Lung (tissue), 12 donors: ENCODE data around the gene RIOK3. TPM values are rescaled to one million over a fixed set of nuclear protein-coding genes. Genes with fewer than 3 reads are reported as not detected.

ENCODE experiments used
- ATAC-seq: fragments of 200-7000 bp; cut with Tn5 transposase; one replicate; pipeline ENCODE4 v1.9.1; 2020; ENCODE audit warnings: moderate number of reproducible peaks; ENCODE audit not compliant: insufficient read depth, low FRiP score
- DNase-seq, 3 donors: peaks; one replicate each; pipeline ENCODE4 v3.0.0-alpha.2; 2013 to 2017
- H3K27ac ChIP-seq, 2 donors: one replicate each; pipeline ENCODE4 v1.5.1; 2013; ENCODE audit warnings: mild to moderate bottlenecking in 2 of 2, moderate library complexity in 2 of 2, control low read depth in 1 of 2, inconsistent platforms in 1 of 2, low read depth in 1 of 2, low read length in 1 of 2
- H3K27me3 ChIP-seq, 3 donors: one replicate each; pipeline ENCODE4 v1.5.1; 2013; ENCODE audit warnings: low read length in 2 of 3; ENCODE audit not compliant: control insufficient read depth in 3 of 3, insufficient read depth in 3 of 3
- H3K36me3 ChIP-seq, 4 donors: one replicate each; pipeline ENCODE4 v1.5.1; 2013; ENCODE audit warnings: low read length in 4 of 4, mild to moderate bottlenecking in 1 of 4, moderate library complexity in 1 of 4; ENCODE audit not compliant: control insufficient read depth in 4 of 4, insufficient read depth in 4 of 4
- H3K4me1 ChIP-seq, 5 donors: one replicate each; pipeline ENCODE4 v1.5.1; 2013; ENCODE audit warnings: low read length in 5 of 5, mild to moderate bottlenecking in 2 of 5, moderate library complexity in 1 of 5; ENCODE audit not compliant: control insufficient read depth in 5 of 5, insufficient read depth in 5 of 5
- H3K4me3 ChIP-seq: one replicate; pipeline ENCODE4 v1.5.1; 2013; ENCODE audit warnings: mild to moderate bottlenecking, control low read depth, moderate library complexity
- H3K9ac ChIP-seq, 2 donors: one replicate each; pipeline ENCODE4 v1.5.1; 2013; ENCODE audit warnings: low read length in 2 of 2, control low read depth in 1 of 2; ENCODE audit not compliant: insufficient read depth in 1 of 2
- H3K9me3 ChIP-seq, 4 donors: one replicate each; pipeline ENCODE4 v1.5.1; 2013; ENCODE audit warnings: low read length in 3 of 4, mild to moderate bottlenecking in 1 of 4, moderate library complexity in 1 of 4; ENCODE audit not compliant: control insufficient read depth in 4 of 4, insufficient read depth in 3 of 4
- CTCF ChIP-seq: IDR thresholded peaks from 2 replicates; pipeline ENCODE4 v1.5.1; 2012; ENCODE audit warnings: mild to moderate bottlenecking; ENCODE audit errors: control extremely low read depth, extremely low read depth
- WGBS, 2 donors: extraction: QIAGEN DNeasy Blood & Tissue Kit; methylation state at CpG; one replicate each; pipeline ENCODE4 v1.1.7; 2013; 5-methylcytosine and 5-hydroxymethylcytosine counted together
- polyA plus RNA-seq, 2 donors: library from polyadenylated mRNA; stranded (reverse); fragments of 200-250 nt; gene quantifications; one replicate each; pipeline ENCODE4 v1.2.1, GENCODE V29; 2013
- total RNA-seq, 2 donors: library from RNA; depleted of rRNA in 1 of 2; stranded (reverse); fragments of >200 nt in 1 of 2; gene quantifications; one replicate each; pipeline ENCODE4 v1.2.1, GENCODE V29; 2014 to 2021
- donor health status: control.
- donor health status: control.
- donor health status: Bipolar disorder and iron deficiency.
- donor health status: healthy.
- donor health status: DM: yes; HTN: yes; CAD: no.

RIOK3 gene
- total and polyA plus RNA-seq, 4 donors, result 35.6 to 83.0 (median 54.2) TPM

- peak within 1 kb of the TSS; percentile 72 to 76 for H3K9ac ChIP-seq
- H3K4me1 ChIP-seq, result peaks cover 0 to 14% (median 7%) of the 10 kb centered on the region in 5 donors
- no peaks in the 10 kb centered on the region for H3K9me3 ChIP-seq
- peaks cover 0 to 14% (median 6%) of the 10 kb centered on the region in 4 donors for H3K36me3 ChIP-seq
- TF ChIP-seq CTCF, result peak; percentile 12
- 0% methylated on average over 83 to 110 of the region's 110 CpGs for WGBS, 2 donors
- H3K27me3 ChIP-seq, result no peaks in the 10 kb centered on the region
- DNase-seq, result peak; percentile 95 to 97 (median 96)
- peak within 1 kb of the TSS; percentile 92 to 99 for H3K27ac ChIP-seq
- H3K4me3 ChIP-seq, result peak within 1 kb of the TSS; percentile 99
- ATAC-seq, result peak; percentile 97
Observed at GRCh38 chr18:23503038-23503962, 50.2 kb downstream of the RIOK3 start, which contains the start of gene RMC1. Gene RMC1 (plus strand): TSS chr18:23503511. CDS start chr18:23503619, 108 bp downstream.

GRCh38 chr18:23503963-23504344 is 50.9 kb downstream of the RIOK3 start:
- WGBS, 2 donors, result 2 to 3% methylated on average over 21 of the region's 21 CpGs
- no peaks in the 10 kb centered on the region for H3K27me3 ChIP-seq
- DNase-seq (peak in 1 of 3 donors; percentile 53), ATAC-seq (no peak)
- peak overlapping the region; percentile 99 for H3K4me3 ChIP-seq
- peaks cover 0 to 16% (median 7%) of the 10 kb centered on the region in 4 donors for H3K36me3 ChIP-seq
- H3K27ac ChIP-seq, result peak overlapping the region in 1 of 2 donors; percentile 94
- H3K4me1 ChIP-seq, result peaks cover 0 to 14% (median 7%) of the 10 kb centered on the region in 5 donors
- H3K9me3 ChIP-seq, result no peaks in the 10 kb centered on the region
- no peak for TF ChIP-seq CTCF
- H3K9ac ChIP-seq, result peak overlapping the region in 1 of 2 donors; percentile 60

GRCh38 chr18:23504720-23505119 is 51.6 kb downstream of the RIOK3 start:
- peaks cover 0 to 14% (median 7%) of the 10 kb centered on the region in 5 donors for H3K4me1 ChIP-seq

More at GRCh38 chr18:23504720-23505119, 51.6 kb downstream of the RIOK3 start:
- WGBS, 2 donors, result 51 to 82% methylated on average over 3 of the region's 3 CpGs
- Histone ChIP-seq H3K9ac (no peak overlapping the region), H3K27ac (peak overlapping the region in 1 of 2 donors; percentile 52), H3K27me3 (no peaks in the 10 kb centered on the region), H3K9me3 (no peaks in the 10 kb centered on the region), H3K36me3 (peaks cover 0 to 16% (median 9%) of the 10 kb centered on the region in 4 donors), H3K4me3 (no peak overlapping the region)
- ATAC-seq, result no peak
- TF ChIP-seq CTCF, result no peak
- peak in 1 of 3 donors; percentile 57 for DNase-seq
